Stimulated activated CD8-positive, alpha-beta memory T cell treated with anti-CD3 and anti-CD28 coated beads, Interleukin-12 subunit alpha, Interleukin-12 subunit beta, amount 100 ng/mL, for 4 hours (primary cell): ENCODE data around the gene PRKCA.
"Not testable (repeated sequence)": the region's sequence is repeated elsewhere in the genome, so short reads cannot be mapped to it uniquely, and the experiment has no call there.

Experiments
- DNase-seq: peaks from one replicate; pipeline ENCODE4 v3.0.0-alpha.2; 2020; ENCODE audit warnings: low read depth

Gene PRKCA

DNA sequence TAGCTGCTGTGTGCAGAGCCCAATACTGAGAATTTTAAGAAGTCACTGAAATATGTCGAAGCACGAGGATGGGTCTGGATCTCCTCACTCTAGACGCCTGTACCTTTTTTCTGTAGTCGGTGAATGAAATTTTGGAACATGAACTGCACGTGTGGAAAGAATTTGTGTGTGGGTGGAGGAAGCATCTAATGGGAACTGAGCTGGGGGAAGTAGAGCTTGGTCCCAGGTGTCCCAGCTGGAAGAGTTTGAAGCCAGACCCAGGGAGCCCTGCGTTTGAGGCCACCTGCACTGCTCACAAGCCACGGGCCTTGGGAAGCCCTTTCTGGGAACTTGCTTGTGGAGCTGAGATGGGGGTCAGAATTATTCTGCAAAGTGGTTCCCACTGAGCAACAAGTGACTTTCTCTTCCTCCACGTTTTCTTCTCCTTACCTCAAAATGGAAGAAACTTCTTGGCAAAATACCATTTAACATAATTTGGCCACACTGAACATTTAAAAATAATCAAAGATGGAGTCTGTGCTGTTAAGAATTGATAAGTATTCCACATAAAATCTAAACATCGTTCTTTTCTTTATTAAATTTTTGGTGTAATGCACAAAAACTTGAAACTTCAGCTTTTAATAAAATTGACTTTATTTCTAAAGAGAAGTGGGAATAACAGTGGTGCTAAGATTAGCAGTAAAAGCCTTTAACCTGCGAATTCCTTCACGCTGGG is 163.8 kb downstream of the PRKCA start:
- no peak for DNase-seq

DNA sequence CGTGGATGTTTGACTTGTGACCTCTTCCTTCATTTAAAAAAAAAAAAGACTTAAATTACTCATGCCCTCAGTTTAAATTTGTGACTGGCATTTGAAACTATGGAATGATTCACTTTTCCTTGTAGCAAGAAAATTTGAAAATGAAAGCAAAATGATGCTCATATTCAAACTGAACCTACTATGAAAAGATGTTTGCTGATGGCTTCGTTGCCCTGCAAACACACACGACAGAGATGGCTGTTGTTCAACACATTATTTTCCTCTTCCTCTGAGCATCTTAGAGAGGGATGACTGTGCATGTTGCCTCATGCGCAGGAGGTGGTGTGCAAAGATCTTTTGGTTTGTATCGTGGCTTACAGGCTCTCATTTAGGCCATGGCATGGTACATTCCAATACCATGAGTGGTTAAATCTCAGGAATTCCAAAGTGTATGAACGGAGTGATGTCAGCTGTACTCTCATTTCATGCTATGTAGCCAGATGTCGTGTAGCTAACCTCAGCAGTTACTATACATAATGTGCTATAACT is 164.5 kb downstream of the PRKCA start:
- DNase-seq = no peak

DNA sequence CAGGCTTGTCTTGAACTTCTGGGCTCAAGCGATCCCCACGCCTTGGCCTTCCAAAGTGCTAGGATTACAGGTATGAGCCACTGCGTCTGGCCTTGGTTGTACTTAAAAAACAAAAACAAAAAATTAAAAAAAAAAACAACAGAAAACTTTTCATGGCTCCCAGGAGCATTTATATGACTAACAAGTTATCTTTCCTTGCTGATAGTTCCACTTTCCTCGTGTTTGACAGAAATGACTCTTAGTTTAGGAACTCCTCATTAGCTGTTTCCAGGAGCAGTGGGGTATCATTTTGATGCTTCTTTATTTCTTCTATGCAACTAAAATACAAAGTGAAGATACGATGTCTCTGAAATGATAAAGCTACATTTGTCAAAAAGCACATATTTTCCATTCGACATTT is 165.4 kb downstream of the PRKCA start:
- no peak for DNase-seq

DNA sequence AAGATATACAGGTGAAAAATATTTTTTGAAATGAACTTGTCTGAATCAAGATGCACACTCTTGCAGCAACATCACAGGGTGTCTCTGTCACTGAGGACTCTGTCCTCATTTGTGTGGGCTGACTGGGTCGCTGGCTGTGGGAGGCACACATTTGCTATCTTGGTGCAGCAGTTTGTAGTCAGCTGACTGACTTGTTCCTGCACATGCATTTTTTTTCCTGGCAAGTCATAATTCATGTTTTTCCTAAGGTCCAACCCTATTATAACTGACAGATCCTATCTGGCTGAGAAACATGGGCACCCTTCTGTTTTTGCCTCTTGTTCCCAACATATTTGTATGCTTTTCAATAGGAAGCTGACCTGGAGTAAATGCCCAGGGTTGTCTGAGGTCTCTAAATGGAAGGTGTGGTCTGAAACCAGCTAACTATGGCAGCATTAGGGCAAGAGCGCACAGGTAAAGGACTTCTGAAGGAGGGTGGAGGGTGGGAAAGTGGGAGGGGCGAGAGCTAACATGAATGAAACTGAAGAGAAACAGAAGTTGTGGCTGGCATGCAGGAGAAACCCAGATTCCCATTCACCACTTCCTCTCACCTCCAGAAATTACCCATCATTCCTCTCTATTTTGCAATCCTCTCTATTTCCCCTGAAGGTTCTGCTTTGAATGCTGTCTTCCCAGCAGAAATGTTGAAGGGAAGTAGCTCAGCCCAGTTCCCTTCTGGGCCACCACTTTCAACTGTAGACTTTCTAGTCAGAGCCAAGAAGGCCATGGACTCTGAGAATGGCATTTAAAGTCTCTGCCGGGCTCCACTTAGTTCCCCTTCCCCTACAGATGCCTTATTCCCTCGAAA is 166.1 kb downstream of the PRKCA start:
- DNase-seq = no peak

DNA sequence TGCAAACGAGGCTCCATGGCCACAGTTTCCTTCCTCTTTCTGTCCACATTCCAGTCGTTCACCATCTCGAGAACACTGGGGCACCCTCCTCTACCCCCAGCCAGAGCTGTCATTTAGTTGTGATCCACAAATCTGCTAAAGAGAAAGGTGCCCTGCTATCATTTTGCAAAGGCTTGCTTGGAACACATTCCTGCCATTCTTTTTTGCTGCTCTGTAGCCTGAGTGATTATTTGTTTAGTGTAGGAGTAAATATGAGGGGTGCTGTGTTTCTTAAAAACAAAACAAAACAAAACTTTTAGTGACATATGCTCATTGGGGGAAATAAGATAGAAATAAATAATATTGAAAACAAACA is 166.7 kb downstream of the PRKCA start:
- no peak for DNase-seq

DNA sequence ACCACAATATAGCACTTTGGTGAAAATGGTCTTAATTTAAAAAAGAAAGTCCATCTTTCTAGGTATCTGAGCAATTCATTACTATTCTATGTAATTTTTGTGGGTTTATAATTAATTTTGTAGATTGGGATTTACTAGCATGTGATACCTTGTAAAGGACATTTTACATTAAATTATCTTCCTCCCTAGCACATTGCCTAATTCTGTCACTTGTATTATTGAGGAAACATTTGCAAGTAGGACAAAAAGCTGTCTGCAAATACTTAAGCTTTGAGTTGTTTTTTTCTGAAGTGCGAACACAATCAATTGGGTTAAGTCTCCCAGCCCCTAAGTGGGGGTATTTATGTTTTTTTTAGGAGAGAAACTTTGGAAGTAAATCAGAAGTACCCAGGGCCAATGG is 167.0 kb downstream of the PRKCA start:
- no peak for DNase-seq

DNA sequence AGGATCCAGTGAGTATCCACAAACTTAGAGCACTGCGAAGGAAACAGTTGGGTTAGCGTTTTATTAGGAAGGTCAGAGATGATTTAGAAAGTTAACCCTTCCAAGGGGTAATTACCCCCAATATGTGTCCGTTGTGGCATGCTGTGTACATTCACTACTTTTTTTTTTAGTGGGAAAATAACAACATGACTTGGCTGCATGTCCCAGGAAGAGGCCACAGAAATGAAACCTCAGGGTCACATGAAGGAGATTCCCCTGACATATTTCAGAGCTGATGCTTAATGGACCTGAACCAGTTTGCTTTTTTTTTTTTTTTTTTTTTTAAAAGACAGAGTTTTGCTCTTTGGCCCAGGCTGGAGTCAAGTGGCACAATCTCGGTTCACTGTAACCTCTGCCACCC is 167.5 kb downstream of the PRKCA start:
- DNase-seq = no peak

DNA sequence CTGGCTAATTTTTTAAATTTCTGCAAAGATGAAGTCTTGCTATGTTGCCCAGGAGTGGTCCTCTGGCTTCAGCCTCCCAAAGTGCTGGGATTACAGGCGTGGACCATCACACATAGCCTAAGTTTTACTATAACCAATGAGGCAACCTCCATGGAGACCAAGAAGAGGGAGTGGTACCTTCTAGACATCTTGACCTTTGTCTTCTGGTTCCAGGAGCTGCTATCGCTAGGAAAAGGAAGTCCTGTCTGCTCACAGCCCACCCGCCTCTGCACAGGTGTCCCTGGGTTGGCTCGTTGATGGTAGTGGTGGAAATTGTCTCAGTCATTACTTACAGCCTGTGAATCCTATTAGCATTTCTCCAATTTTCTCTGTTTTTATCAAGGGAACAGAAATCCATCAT is 169.7 kb downstream of the PRKCA start:
- no peak for DNase-seq

DNA sequence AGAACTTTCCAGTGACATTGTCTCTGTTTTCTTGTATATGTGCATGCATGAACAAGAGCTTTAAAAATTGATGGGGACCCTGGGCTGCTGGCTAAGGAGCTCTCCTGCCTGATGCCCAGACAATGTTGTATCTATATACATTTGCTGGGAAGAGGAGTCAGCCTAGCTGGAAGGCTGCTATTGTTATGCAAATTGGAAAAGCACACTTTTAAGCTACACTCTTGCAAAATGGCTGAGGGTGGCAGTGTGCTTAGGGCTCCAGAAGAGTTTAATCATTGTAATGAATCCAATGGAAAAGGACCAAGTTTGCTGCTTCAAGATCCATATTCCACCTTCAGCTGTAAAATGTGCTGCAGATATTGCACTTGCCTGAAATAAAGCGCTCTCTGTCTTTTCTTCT is 171.8 kb downstream of the PRKCA start:
- no peak for DNase-seq

DNA sequence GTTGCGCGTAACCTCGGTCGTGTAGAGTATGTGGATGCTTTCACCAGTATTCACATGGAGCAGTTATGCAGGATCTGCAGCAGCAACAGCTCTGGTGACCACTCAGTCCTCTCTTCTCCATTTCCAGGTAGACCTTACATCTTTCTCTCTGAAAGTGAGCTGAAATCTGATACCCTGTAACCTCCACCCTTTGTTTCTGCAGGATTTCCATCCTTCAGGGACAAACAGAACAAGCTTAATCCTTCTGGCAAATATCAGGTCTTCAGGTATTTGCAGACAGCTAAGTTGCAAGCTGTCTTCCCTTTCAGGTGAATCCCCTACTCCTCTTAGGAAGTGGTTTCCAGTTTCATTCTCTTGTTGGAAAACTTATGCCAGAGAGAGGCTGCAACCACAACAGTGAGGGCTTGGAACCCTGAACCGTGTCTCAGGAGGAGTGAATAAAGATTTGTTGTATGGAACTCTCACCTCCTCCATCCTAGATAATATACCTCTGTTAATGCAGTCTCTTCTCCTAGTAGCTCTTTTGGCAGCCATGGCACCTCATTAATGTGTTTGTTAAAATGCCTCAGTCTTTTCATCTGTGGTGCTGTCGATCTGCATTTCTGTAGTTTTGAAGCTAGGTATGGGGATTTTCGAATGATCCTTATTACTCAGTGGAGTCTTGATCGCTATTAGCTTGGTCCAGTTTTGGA is 172.5 kb downstream of the PRKCA start:
- DNase-seq = no peak

DNA sequence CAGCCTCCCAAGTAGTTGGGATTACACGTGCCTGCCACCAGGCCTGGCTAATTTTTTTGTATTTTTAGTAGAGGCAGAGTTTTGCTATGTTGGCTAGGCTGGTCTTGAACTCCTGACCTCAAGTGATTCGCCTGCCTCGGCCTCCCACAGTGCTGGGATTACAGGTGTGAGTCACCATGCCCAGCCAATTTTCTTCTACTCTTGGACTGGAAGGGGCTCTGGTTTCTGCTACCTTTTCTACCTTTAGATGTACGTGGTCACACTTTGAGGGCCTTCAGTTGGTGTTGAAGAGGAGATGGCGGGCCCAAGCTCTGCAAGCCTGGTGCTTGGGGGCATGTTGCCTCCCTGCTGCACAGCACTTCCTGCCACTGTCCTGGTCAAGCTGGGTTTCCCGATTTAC is 173.6 kb downstream of the PRKCA start:
- DNase-seq = no peak

DNA sequence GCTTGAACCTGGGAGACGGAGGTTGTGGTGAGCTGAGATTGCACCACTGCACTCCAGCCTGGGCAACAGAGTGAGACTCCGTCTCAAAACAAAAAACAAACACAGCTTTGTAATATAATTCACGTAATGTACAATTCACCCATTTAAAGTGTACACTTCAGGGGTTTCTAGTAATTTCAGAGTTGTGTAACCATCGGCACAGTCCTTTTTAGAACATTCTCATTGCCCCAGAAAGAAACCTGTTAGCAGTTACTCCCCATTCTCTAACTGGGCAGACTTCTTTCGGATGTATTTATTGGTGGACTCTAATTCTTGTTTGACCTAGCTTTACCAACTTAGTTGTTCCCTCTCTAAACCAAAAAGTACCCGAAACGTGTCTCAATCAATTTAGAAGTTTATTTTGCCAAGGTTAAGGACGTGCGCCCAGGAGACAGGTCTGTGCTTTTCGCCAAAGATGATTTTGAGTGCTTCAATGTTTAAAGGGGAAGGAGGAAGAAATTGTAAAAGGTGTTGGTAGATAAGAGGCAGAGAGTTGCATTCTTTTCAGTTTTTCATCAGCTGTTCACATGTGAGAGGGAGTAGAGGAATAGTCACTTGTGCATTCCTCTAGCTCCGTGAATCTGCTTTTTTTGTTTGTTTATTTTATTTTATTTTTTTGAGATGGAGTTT is 175.3 kb downstream of the PRKCA start:
- no peak for DNase-seq

DNA sequence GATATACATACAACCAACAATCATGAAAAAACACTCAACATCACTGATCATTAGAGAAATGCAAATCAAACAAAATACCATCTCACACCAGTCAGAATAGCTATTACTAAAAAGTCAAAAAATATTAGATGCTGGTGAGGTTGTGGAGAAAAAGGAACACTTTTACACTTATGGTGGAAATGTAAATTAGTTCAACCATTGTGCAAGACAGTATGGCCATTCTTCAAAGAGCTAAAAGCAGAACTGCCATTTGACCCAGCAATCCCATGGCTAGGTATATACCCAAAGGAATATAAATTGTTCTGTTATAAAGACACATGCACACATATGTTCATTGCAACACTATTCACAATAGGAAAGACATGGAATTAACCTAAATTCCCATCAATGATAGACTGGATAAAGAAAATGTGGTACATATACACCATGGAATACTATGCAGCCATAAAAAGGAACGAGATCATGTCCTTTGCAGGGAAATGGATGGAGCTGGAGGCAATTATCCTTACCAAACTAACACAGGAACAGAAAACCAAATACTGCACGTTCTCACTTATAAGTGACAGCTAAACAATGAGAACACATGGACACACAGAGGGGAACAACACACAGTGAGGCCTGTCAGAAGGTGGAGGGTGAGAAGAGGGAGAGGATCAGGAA is 176.9 kb downstream of the PRKCA start:
- not testable (repeated sequence) for DNase-seq

DNA sequence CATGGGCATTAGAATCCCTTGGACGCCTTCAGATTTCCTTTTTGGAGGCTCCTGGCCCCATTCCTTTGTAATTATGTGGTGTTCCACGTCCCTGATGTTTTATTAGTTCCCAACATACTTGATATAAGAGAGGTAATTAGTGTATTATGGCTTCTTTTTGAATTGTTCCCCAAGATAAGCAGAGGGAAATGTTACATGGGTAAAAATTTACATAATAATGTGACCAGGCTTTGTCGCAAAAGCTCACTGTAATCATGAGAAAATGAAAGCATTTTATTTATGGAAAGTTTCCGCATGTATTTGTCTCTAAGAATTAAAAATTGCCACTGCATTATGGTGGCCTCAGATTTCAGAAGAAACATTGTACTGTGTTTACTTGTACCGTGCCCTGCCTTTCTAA is 177.8 kb downstream of the PRKCA start:
- DNase-seq = no peak

DNA sequence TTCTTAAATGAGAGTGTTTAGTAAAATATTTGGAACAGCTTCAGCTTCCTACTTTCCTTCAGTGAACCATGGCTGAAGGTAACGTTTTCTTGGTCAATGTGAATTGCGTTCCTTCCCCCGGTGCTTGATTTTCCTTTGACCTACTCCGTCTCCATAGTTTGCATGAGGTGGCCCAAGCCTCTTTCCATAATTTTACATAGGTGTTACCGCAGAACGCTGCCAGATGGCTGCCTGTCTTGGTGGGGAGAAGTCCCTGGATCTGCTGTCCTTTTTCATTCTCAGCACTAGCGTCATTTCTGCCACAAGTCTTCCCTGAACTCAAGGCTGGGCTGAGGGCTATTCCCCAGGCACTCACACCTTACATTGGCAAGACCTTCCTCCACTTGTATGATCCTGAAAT is 178.4 kb downstream of the PRKCA start:
- DNase-seq = no peak

DNA sequence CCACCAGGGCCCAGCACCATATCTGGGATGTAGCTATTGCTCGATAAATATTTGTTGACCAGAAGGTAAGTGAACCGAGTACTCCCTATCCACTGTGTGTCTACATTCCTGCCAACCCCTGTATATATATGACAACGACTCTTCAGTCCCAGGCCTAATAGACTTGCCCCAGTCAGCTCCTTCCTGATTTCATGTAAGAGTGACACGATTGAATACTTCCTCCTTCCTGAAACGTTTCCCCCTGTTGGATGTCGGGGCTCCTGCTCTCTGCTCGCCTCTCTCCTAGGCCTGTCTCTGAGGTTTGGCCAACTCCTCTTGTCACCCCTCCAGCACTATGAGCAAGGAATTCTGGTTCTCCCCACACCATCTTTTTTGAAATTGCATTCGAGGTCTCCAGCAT is 178.9 kb downstream of the PRKCA start:
- DNase-seq = no peak

DNA sequence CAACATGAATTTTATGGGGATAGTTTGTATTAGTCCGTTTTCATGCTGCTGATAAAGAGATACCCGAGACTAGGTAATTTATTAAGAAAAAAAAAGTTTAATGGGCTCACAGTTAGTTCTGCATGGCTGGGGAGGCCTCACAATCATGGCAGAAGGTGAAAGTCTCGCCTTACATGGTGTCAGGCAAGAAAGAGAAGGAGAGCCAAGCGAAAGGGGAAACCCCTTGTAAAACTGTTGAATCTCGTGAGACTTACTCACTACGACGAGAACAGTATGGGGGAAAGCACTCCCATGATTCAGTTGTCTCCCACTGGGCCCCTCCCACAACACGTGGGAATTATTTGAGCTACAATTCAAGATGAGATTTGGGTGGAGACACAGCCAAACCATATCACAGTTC is 181.5 kb downstream of the PRKCA start:
- no peak for DNase-seq

DNA sequence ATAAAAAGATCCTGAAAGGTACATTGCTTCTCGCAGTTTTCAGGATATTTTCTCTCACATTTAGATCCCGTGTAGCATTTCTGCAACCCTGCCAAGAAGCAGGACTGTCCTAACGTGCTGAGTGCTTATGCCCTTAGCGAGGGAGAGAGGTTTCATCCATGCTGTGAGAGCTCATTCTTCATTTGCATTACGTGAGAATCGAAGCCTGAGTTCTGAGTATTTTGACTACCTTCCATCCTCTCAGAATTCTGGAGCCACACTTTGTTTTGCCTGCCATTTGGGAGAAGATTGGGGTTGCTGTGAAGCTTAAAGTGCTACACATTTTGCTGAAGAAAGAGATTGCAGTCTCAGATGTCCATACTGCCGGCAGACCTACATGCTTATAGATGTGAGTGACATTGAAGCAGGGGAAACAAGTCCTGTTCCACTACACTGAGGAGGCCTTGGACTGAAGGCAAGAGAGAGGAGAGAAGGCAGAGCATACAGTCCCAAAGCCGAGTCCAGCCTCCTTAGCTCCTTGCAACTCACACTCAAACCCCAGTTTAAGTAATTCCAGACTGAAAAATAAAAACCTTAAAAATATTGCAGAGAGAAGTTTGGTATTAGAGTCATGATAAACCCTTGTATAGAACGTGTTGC is 183.0 kb downstream of the PRKCA start:
- DNase-seq = no peak

DNA sequence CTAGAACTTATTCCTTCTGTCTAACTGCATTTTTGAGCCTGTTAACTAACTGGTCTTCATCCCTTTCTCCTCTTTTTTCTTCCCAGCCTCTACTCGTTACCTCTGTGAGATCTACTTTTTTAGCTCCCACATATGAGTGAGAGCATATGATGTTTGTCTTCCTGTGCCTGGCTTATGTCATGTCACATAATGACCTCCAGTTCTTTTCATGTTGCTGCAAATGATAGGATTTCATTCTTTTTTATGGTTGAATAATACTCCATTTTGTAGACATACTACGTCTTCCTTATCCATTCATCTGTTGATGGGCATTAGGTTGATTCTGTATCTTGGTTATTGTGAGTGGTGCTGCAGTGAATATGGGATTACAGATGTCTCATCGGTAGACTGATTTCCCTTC is 184.7 kb downstream of the PRKCA start:
- DNase-seq = no peak

DNA sequence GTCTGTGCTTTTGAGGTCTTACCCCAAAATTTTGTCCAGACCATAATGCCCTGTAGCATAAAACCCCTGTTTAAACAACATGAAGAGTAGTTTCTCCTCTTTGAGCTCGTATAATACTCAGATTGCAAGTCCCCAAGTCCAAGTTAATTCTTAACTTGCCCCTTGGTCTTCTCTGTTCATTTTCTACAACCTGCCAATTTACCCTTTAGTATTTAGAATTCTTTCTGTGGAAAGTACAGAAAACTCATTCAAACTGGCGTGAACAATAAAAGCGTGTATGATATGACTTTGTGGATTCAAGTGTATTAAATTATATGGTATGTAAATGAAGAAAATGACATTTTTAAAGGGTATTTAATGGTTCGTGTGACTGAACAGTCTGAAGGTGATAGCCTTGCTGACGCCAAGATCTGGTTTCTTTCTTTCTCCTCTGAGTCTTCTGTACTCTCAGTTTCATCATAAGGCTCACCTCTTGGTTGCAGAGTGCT is 185.6 kb downstream of the PRKCA start:
- no peak for DNase-seq

DNA sequence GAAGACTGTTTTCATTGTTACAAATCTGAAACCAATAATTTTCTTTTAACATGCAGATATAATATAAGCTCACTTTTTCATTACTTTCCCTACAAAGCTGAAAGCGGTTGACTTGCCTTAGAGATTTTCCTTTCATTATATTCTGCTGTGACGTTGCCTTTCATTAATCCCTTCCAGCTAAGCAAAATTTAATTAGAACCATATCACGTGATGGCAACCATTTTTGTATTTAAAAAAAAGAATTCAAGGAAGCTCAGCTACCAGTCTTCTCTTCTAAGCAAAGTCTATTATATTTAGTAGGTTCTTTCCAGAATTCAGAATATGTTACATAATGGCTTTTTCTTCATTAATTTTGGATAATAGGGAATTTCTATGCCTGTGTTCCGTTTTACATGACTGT is 186.5 kb downstream of the PRKCA start:
- no peak for DNase-seq
